Right atrium auricular region (tissue), 2 donors: Measurements from ENCODE around the gene ZC3HAV1. TPM values are rescaled to one million over a fixed set of nuclear protein-coding genes. Genes with fewer than 3 reads are reported as not detected.
"Not testable (repeated sequence)": the region's sequence is repeated elsewhere in the genome, so short reads cannot be mapped to it uniquely, and the experiment has no call there.

Source experiments
- DNase-seq: peaks from one replicate; pipeline ENCODE4 v3.0.0-alpha.2; 2019; ENCODE audit warnings: low spot score
- H3K27ac ChIP-seq, 2 donors: fragments of 200-600 bp; sonication (generic); 1 replicate in 1 of 2; 2 replicates in 1 of 2; pipeline ENCODE4 v1.5.1; 2016 to 2019
- H3K27me3 ChIP-seq, 2 donors: fragments of 200-600 bp; sonication (generic); one replicate each; pipeline versions ENCODE4 v1.5.1 to v1.6.0; 2017 to 2019
- H3K36me3 ChIP-seq: fragments of 200-600 bp; sonication (generic); one replicate; pipeline ENCODE4 v1.5.1; 2016
- H3K4me1 ChIP-seq, 2 donors: fragments of 200-600 bp; sonication (generic); one replicate each; pipeline versions ENCODE4 v1.5.1 to v1.6.0; 2017 to 2019
- H3K4me3 ChIP-seq, 2 donors: fragments of 200-600 bp; sonication (generic); 1 replicate in 1 of 2; 2 replicates in 1 of 2; pipeline ENCODE4 v1.5.1; 2017 to 2019; ENCODE audit warnings: mild to moderate bottlenecking in 1 of 2, moderate library complexity in 1 of 2
- H3K9me3 ChIP-seq, 2 donors: fragments of 200-600 bp; sonication (generic); one replicate each; pipeline ENCODE4 v1.5.1; 2019
- CTCF ChIP-seq, 2 donors: fragments of 200-600 bp; sonication (generic); IDR thresholded peaks; one replicate each; pipeline ENCODE4 v1.5.1; 2019; ENCODE audit warnings: antibody characterized with exemption in 2 of 2
- total RNA-seq, 2 donors: library from RNA; depleted of rRNA; stranded (reverse); fragments of >200 nt; gene quantifications; one replicate each; pipeline ENCODE4 v1.1.0, GENCODE V29; 2016

ZC3HAV1 gene
- total RNA-seq, 2 donors from 2014 or later = 8.0 to 15.2 TPM

GRCh38 chr7:139029353-139029752 is 80.2 kb downstream of the ZC3HAV1 start:
- DNase-seq = no peak
- H3K4me1 ChIP-seq = peaks cover 0 to under 1% of the 10 kb centered on the region in 2 donors
- H3K27ac ChIP-seq = no peak overlapping the region
- no peaks in the 10 kb centered on the region for H3K9me3 ChIP-seq
- H3K36me3 ChIP-seq = peaks cover 36% of the 10 kb centered on the region
- no peaks in the 10 kb centered on the region for H3K27me3 ChIP-seq
- H3K4me3 ChIP-seq = no peak overlapping the region
- no peak for TF ChIP-seq CTCF (IDR thresholded peaks at IDR 0.05)

- Histone ChIP-seq H3K27me3 (no peaks in the 10 kb centered on the region), H3K27ac (no peak overlapping the region), H3K9me3 (no peaks in the 10 kb centered on the region), H3K36me3 (peaks cover 35% of the 10 kb centered on the region), H3K4me1 (no peaks in the 10 kb centered on the region), H3K4me3 (no peak overlapping the region)
- TF ChIP-seq CTCF (IDR thresholded peaks at IDR 0.05) = no peak
- DNase-seq = no peak
Observed at GRCh38 chr7:139026551-139026950, 83.0 kb downstream of the ZC3HAV1 start.

- H3K9me3 ChIP-seq, DNase-seq, H3K4me1 ChIP-seq, H3K27me3 ChIP-seq, H3K4me3 ChIP-seq, H3K27ac ChIP-seq: not testable (repeated sequence)
- H3K36me3 ChIP-seq = peaks cover 35% of the 10 kb centered on the region
Observed at GRCh38 chr7:139025861-139026260, 83.7 kb downstream of the ZC3HAV1 start.

GRCh38 chr7:139023076-139023475 is 86.4 kb downstream of the ZC3HAV1 start:
- H3K27me3 ChIP-seq = no peaks in the 10 kb centered on the region
- no peak overlapping the region for H3K4me3 ChIP-seq
- H3K4me1 ChIP-seq = no peaks in the 10 kb centered on the region
- H3K9me3 ChIP-seq = no peaks in the 10 kb centered on the region
- no peak for TF ChIP-seq CTCF (IDR thresholded peaks at IDR 0.05)
- H3K27ac ChIP-seq = no peak overlapping the region
- H3K36me3 ChIP-seq = peaks cover 24% of the 10 kb centered on the region
- DNase-seq = no peak

GRCh38 chr7:139022286-139022685 is 87.2 kb downstream of the ZC3HAV1 start:
- Histone ChIP-seq H3K27me3 (no peaks in the 10 kb centered on the region), H3K9me3 (no peaks in the 10 kb centered on the region), H3K4me1 (no peaks in the 10 kb centered on the region), H3K4me3 (no peak overlapping the region), H3K27ac (no peak overlapping the region), H3K36me3 (peaks cover 24% of the 10 kb centered on the region)
- no peak for TF ChIP-seq CTCF (IDR thresholded peaks at IDR 0.05)
- no peak for DNase-seq

GRCh38 chr7:139018910-139019309 is 90.6 kb downstream of the ZC3HAV1 start:
- TF ChIP-seq CTCF (IDR thresholded peaks at IDR 0.05) = no peak
- H3K27ac ChIP-seq = no peak overlapping the region
- no peaks in the 10 kb centered on the region for H3K27me3 ChIP-seq
- H3K4me3 ChIP-seq = no peak overlapping the region
- no peak for DNase-seq
- H3K36me3 ChIP-seq = peaks cover 5% of the 10 kb centered on the region
- H3K4me1 ChIP-seq = no peaks in the 10 kb centered on the region
- no peaks in the 10 kb centered on the region for H3K9me3 ChIP-seq
